Activated CD4-positive, alpha-beta T cell treated with anti-CD3 and anti-CD28 coated beads, Interleukin-10, Interleukin-2, amounts not matched to agents 100 ng/mL and 50 ng/mL, durations not matched to agents 16 hours and 8 hours (primary cell): Measurements from ENCODE around the gene ZNF789.

Experiments used
- DNase-seq: peaks from one replicate; pipeline ENCODE4 v3.0.0-alpha.2; 2020

The ZNF789 gene

DNA sequence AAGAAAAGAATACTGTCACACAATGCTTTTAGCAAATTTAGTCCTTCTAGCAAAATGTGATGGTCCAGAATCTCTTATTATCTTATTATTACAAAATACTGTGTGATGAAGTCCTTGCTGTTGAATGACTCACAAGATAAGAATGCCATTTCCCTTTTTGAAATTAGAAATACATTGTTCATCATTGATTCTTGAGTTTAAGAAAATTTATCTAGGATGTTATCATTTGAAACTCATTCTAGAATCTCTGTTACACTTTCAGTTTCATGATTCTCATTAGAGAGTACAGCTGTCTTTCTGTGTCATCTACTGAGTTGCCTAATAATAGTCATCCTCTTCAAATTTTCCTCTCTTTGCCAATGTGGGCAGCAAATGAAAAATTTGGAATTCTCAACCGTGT, 41.4 kb downstream of the ZNF789 start:
- DNase-seq, result no peak

DNA sequence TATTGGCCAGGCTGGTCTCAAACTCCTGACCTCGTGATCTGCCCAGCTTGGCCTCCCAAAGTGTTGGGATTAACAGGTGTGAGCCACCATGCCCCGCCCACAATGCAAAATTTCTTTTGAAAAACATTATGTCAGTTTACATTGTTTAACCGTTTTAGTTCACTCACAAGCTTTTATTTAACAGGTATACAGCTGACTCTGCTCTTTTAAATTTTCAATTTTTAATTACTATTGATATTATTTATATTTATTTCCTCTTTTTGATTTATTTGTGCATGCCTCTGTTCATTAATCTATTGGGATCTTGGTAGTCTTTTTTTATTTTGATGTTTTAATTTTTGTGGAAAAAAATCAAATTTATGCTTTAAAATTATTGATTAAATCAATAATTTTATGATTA, 48.7 kb downstream of the ZNF789 start:
- DNase-seq, result no peak

DNA sequence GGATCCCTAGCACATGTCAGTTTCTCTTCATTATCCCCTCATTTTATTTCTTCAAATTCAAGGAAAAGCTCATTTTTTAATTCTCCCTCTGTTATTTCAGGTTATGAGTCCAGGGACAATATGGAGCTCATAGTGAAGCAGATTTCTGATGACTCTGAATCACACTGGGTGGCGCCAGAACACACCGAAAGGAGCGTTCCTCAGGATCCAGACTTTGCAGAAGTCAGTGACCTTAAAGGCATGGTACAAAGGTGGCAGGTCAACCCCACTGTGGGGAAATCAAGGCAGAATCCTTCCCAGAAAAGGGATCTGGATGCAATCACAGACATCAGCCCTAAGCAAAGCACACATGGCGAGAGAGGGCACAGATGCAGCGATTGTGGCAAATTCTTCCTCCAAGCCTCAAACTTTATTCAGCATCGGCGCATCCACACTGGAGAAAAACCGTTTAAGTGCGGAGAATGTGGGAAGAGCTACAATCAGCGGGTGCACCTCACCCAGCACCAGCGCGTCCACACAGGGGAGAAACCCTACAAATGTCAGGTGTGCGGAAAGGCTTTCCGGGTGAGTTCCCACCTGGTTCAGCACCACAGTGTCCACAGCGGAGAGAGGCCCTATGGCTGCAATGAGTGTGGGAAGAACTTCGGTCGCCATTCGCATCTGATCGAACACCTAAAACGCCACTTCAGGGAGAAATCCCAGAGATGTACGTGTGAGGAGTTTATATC, 53.2 kb downstream of the ZNF789 start:
- no peak for DNase-seq

- DNase-seq, result no peak
Observed at GRCh38 chr7:99531354-99531765, 58.7 kb downstream of the ZNF789 start.

GRCh38 chr7:99535667-99536066, 63.0 kb downstream of the ZNF789 start:
- no peak for DNase-seq
